ENCODE results near the gene COX6B1.
A peak's percentile ranks its signal among the peaks of the same experiment; 100 is the strongest.

COX6B1 gene

DNA sequence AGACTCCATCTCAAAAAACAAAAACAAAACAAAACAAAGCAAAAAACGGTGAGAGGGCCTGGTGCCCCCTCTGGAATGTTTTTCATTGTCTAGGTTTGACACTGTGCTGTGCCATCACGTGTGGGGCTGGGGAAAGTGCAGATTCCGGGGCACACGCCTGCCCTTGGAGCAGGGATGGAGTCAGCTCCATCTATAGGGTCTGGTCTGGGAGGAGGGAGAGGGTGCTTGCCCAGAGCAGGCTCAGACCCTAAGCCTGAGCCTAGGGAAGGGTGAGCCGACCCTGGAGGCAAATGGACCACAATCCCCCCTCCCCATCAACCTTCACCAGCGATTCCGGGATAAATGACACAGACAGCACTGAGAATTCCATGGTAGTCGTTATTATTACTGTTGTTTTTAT, 45.3 kb downstream of the COX6B1 start:
- H3K36me3 ChIP-seq (replicated peaks; ENCODE audit: insufficient read depth, low read length): no peaks in the 10 kb centered on the region
- no peak overlapping the region for H2AFZ ChIP-seq (ENCODE audit: low read length)
- 0 out of 2 replicates have a peak, but pooled peaks cover 4% of the 10 kb centered on the region for H3K4me1 ChIP-seq (ENCODE audit: low read length)
- H3K79me2 ChIP-seq (ENCODE audit: low read length): no peaks in the 10 kb centered on the region
- no peaks in the 10 kb centered on the region for H3K9me3 ChIP-seq (replicated peaks; ENCODE audit: insufficient read depth, low read length)
- H3K4me3 ChIP-seq (ENCODE audit: low read length): no peak overlapping the region
- no peaks in the 10 kb centered on the region for H3K9me2 ChIP-seq (replicated peaks; ENCODE audit: insufficient read depth, low read length)
- H3F3A ChIP-seq (ENCODE audit: insufficient read depth, low read length): 0 out of 2 replicates have a peak, but pooled peaks cover 6% of the 10 kb centered on the region
- TF ChIP-seq, protein P1, sequence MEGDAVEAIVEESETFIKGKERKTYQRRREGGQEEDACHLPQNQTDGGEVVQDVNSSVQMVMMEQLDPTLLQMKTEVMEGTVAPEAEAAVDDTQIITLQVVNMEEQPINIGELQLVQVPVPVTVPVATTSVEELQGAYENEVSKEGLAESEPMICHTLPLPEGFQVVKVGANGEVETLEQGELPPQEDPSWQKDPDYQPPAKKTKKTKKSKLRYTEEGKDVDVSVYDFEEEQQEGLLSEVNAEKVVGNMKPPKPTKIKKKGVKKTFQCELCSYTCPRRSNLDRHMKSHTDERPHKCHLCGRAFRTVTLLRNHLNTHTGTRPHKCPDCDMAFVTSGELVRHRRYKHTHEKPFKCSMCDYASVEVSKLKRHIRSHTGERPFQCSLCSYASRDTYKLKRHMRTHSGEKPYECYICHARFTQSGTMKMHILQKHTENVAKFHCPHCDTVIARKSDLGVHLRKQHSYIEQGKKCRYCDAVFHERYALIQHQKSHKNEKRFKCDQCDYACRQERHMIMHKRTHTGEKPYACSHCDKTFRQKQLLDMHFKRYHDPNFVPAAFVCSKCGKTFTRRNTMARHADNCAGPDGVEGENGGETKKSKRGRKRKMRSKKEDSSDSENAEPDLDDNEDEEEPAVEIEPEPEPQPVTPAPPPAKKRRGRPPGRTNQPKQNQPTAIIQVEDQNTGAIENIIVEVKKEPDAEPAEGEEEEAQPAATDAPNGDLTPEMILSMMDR (IDR thresholded peaks at IDR 0.05; ENCODE audit: low read length): no peak
- TF ChIP-seq EZH2 (optimal IDR thresholded peaks at IDR 0.05; ENCODE audit: low read depth, low read length) (no peak), EZH2phosphoT487 (IDR thresholded peaks at IDR 0.05; ENCODE audit: low read length) (no peak)
- H3K4me2 ChIP-seq (ENCODE audit: low read depth, low read length): no peak overlapping the region
- H3K27me3 ChIP-seq (replicated peaks; ENCODE audit: insufficient read depth, low read length): peaks cover 18% of the 10 kb centered on the region
- H3K27ac ChIP-seq (ENCODE audit: low read length): no peak overlapping the region
- no peak for DNase-seq
- no peaks in the 10 kb centered on the region for H4K20me1 ChIP-seq (ENCODE audit: insufficient read depth, low read length)
- H3K9ac ChIP-seq (ENCODE audit: low read length): no peak overlapping the region

DNA sequence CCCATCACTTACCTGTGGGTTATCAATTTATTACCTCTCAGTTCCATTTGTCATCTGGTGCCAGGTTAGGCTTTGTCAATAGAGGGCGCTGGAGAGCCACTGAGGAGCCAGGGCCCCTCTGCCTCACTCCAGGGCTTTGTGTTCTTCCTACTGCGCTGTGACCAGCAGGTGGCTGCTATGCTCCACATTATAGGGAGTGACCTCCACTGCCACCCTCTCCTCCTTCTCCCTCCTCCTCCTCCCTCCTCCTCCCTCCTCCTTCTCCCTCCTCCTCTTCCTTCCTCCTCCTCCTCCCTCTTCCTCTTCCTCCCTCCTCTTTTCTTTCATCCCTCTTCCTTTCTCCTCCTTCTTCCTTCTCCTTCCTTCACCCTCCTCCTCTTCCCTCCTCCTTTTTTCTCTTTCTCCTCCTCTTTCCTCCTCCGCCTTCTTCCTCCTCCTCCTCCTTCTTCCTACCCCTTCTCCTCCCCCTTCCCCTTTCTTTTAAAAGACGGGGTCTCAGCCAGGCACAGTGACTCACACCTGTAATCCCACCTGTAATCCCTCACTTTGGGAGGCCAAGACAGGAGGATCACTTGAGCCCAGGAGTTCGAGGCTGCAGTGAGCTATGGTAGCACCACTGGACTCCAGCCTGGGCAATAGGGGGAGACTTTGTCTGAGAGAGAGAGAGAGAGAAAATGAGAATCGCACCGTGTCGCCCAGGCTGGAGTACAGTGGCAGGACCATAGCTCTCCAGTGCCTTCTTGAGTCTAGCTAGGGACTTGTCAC, 45.9 kb downstream of the COX6B1 start:
- peak; percentile 91 for DNase-seq
- no peak overlapping the region for H3K4me3 ChIP-seq (ENCODE audit: low read length)
- H3K9ac ChIP-seq (ENCODE audit: low read length): no peak overlapping the region
- H3K36me3 ChIP-seq (replicated peaks; ENCODE audit: insufficient read depth, low read length): no peaks in the 10 kb centered on the region
- H3K27me3 ChIP-seq (replicated peaks; ENCODE audit: insufficient read depth, low read length): peaks cover 14% of the 10 kb centered on the region
- no peak for TF ChIP-seq EZH2 (optimal IDR thresholded peaks at IDR 0.05; ENCODE audit: low read depth, low read length)
- TF ChIP-seq EZH2phosphoT487 (IDR thresholded peaks at IDR 0.05; ENCODE audit: low read length): no peak
- TF ChIP-seq, protein P1 (IDR thresholded peaks at IDR 0.05; ENCODE audit: low read length): peak; percentile 98
- H3F3A ChIP-seq (ENCODE audit: insufficient read depth, low read length): 0 out of 2 replicates have a peak, but pooled peaks cover 6% of the 10 kb centered on the region
- no peaks in the 10 kb centered on the region for H3K9me3 ChIP-seq (replicated peaks; ENCODE audit: insufficient read depth, low read length)
- no peaks in the 10 kb centered on the region for H4K20me1 ChIP-seq (ENCODE audit: insufficient read depth, low read length)
- H3K27ac ChIP-seq (ENCODE audit: low read length): no peak overlapping the region
- 0 out of 2 replicates have a peak, but pooled peaks cover 4% of the 10 kb centered on the region for H3K4me1 ChIP-seq (ENCODE audit: low read length)
- H3K79me2 ChIP-seq (ENCODE audit: low read length): no peaks in the 10 kb centered on the region
- H3K4me2 ChIP-seq (ENCODE audit: low read depth, low read length): no peak overlapping the region
- H3K9me2 ChIP-seq (replicated peaks; ENCODE audit: insufficient read depth, low read length): no peaks in the 10 kb centered on the region
- H2AFZ ChIP-seq (ENCODE audit: low read length): no peak overlapping the region

DNA sequence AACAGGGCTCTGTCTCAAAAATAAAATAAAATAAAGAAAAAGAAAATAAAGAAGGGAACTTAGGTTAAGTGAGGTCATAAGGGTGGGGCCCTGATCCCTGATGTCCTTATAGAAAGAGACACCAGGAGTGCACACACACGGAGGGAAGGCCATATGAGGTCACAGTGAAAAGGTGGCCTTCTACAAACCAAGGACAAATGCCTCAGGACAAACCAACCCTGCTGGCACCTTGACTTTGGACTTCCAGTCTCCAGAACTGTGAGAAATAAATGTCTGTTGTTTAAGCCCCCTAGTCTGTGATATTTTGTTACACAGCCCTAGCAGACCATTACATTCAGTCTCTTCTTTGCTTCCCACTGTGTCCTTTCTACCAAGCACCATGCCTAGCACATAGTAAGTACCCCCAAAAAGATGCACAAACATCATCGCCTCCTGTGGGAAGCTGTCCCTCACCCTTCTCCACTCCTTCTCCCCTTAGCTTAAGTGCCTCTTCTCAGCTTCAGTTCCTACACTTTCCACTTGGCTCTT, 47.8 kb downstream of the COX6B1 start:
- Histone ChIP-seq H4K20me1 (ENCODE audit: insufficient read depth, low read length) (no peaks in the 10 kb centered on the region), H3K36me3 (replicated peaks; ENCODE audit: insufficient read depth, low read length) (no peaks in the 10 kb centered on the region), H3K9me2 (replicated peaks; ENCODE audit: insufficient read depth, low read length) (no peaks in the 10 kb centered on the region), H3K4me1 (ENCODE audit: low read length) (0 out of 2 replicates have a peak, but pooled peaks cover 4% of the 10 kb centered on the region), H3K4me2 (ENCODE audit: low read depth, low read length) (no peak overlapping the region), H3F3A (ENCODE audit: insufficient read depth, low read length) (0 out of 2 replicates have a peak, but pooled peaks cover 6% of the 10 kb centered on the region), H2AFZ (ENCODE audit: low read length) (no peak overlapping the region), H3K27ac (ENCODE audit: low read length) (no peak overlapping the region), H3K9ac (ENCODE audit: low read length) (no peak overlapping the region), H3K9me3 (replicated peaks; ENCODE audit: insufficient read depth, low read length) (no peaks in the 10 kb centered on the region), H3K4me3 (ENCODE audit: low read length) (no peak overlapping the region), H3K79me2 (ENCODE audit: low read length) (no peaks in the 10 kb centered on the region), H3K27me3 (replicated peaks; ENCODE audit: insufficient read depth, low read length) (no peaks in the 10 kb centered on the region)
- no peak for DNase-seq
- TF ChIP-seq, protein P1 (IDR thresholded peaks at IDR 0.05; ENCODE audit: low read length): no peak
- TF ChIP-seq EZH2 (optimal IDR thresholded peaks at IDR 0.05; ENCODE audit: low read depth, low read length) (no peak), EZH2phosphoT487 (IDR thresholded peaks at IDR 0.05; ENCODE audit: low read length) (no peak)
